Esophagus squamous epithelium (tissue), 4 donors: ENCODE results near the gene PPP1R3A.

Experiments used
- POLR2A ChIP-seq, 4 donors: fragments of 450-650 bp; IDR thresholded peaks; one replicate each; pipeline ENCODE4 v1.6.1; 2017; ENCODE audit warnings: antibody characterized with exemption in 4 of 4, mild to moderate bottlenecking in 4 of 4, moderate library complexity in 3 of 4
- TF ChIP-seq, protein P1 (sequence below), 6 experiments: fragments of 450-650 bp in 4 of 6; fragments of 200-600 bp in 2 of 6; sonication (generic) in 2 of 6; IDR thresholded peaks; one replicate each; pipeline ENCODE4 v1.5.1; 2016 to 2019; ENCODE audit warnings: antibody characterized with exemption in 6 of 6, mild to moderate bottlenecking in 4 of 6, moderate library complexity in 4 of 6

DNA sequence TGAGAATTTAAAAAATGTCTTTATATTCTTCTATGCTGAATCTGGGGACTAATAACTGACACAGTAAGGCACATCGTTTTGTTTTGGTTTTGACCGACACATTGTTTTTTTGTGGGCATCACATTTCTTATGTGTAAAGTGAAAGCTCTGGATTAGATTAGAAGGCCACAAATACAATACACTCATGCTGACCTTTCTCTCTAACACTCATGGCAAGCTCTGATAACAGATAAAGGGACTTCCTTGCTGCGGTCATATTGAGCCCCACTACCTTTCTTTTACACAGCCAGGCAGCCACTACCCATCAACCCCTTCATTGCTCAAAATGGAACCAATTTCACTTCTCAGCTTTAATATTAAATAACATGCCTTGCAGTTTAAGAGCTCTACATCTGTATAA lies 26.0 kb downstream of the PPP1R3A start:
- TF ChIP-seq, protein P1, sequence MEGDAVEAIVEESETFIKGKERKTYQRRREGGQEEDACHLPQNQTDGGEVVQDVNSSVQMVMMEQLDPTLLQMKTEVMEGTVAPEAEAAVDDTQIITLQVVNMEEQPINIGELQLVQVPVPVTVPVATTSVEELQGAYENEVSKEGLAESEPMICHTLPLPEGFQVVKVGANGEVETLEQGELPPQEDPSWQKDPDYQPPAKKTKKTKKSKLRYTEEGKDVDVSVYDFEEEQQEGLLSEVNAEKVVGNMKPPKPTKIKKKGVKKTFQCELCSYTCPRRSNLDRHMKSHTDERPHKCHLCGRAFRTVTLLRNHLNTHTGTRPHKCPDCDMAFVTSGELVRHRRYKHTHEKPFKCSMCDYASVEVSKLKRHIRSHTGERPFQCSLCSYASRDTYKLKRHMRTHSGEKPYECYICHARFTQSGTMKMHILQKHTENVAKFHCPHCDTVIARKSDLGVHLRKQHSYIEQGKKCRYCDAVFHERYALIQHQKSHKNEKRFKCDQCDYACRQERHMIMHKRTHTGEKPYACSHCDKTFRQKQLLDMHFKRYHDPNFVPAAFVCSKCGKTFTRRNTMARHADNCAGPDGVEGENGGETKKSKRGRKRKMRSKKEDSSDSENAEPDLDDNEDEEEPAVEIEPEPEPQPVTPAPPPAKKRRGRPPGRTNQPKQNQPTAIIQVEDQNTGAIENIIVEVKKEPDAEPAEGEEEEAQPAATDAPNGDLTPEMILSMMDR (IDR thresholded peaks at IDR 0.05): no peak
- no peak for TF ChIP-seq POLR2A (IDR thresholded peaks at IDR 0.05)
